Caco-2 (cell line): Measurements from ENCODE around the gene NCR2. TPM values are rescaled to one million over a fixed set of nuclear protein-coding genes. Genes with fewer than 3 reads are reported as not detected.
"Not testable (repeated sequence)": the region's sequence is repeated elsewhere in the genome, so short reads cannot be mapped to it uniquely, and the experiment has no call there.

Experiments used
- BruUV-seq: library from RNA; stranded (reverse); fragments of 400-500 nt; replicated peaks from 2 replicates; lab custom pipeline; 2021; lab: Mats Ljungman, UMichigan
- CTCF ChIA-PET: fragments of 300-600 bp; sonication (Branson Sonifier 250); formaldehyde crosslinking; loops from one replicate; lab custom pipeline; 2022; ENCODE audit warnings: antibody characterized with exemption; lab: Charles Lee
- POLR2A ChIA-PET: fragments of 300-600 bp; sonication (Branson Sonifier 250); formaldehyde crosslinking; loops from one replicate; lab custom pipeline; 2022; ENCODE audit warnings: antibody characterized with exemption; lab: Charles Lee
- DNase-seq, 2 experiments: peaks; one replicate each; pipeline versions ENCODE4 v3.0.0 to v3.0.0-alpha.2; 2020 to 2022
- H3K27me3 ChIP-seq: replicated peaks from 2 replicates; pipeline ENCODE4 v1.6.0; 2011; ENCODE audit warnings: low read length; ENCODE audit not compliant: control insufficient read depth, insufficient read depth
- H3K36me3 ChIP-seq: 2 replicates; pipeline ENCODE4 v1.5.1; 2011; ENCODE audit warnings: low read length; ENCODE audit not compliant: control insufficient read depth, insufficient read depth
- H3K4me1 ChIP-seq: fragments of 250-450 bp; sonication (Bioruptor Pico); 2 replicates; pipeline ENCODE4 v1.5.1; 2020; ENCODE audit warnings: mild to moderate bottlenecking
- H3K4me3 ChIP-seq: 2 replicates; pipeline ENCODE4 v1.5.1; 2011; ENCODE audit warnings: low read depth, mild to moderate bottlenecking, control low read depth, low read length
- H3K9me3 ChIP-seq: fragments of 250-450 bp; sonication (Bioruptor Pico); 2 replicates; pipeline ENCODE4 v1.5.1; 2020; ENCODE audit warnings: mild to moderate bottlenecking, moderate library complexity
- H3K27ac Mint-ChIP-seq: one replicate; pipeline ENCODE4 v1.8.0; 2022; ENCODE audit warnings: mixed read lengths; ENCODE audit not compliant: unreplicated experiment
- H3K27me3 Mint-ChIP-seq: one replicate; pipeline ENCODE4 v1.8.0; 2022; ENCODE audit warnings: mixed read lengths; ENCODE audit not compliant: insufficient read depth, unreplicated experiment
- H3K36me3 Mint-ChIP-seq: one replicate; pipeline ENCODE4 v1.8.0; 2022; ENCODE audit warnings: mild to moderate bottlenecking, mixed read lengths; ENCODE audit not compliant: insufficient read depth, unreplicated experiment
- H3K4me1 Mint-ChIP-seq: one replicate; pipeline ENCODE4 v1.8.0; 2022; ENCODE audit warnings: low read depth, mixed read lengths; ENCODE audit not compliant: unreplicated experiment
- H3K4me3 Mint-ChIP-seq: one replicate; pipeline ENCODE4 v1.8.0; 2022; ENCODE audit warnings: mild to moderate bottlenecking, moderate library complexity, mixed read lengths; ENCODE audit not compliant: unreplicated experiment
- H3K9me3 Mint-ChIP-seq: one replicate; pipeline ENCODE4 v1.8.0; 2022; ENCODE audit warnings: mixed read lengths; ENCODE audit not compliant: unreplicated experiment
- intact Hi-C: fragments of 100-400 bp; cut with micrococcal nuclease; formaldehyde crosslinking; loops from one replicate; pipeline ENCODE4 v1.10.0; 2022; ENCODE audit not compliant: unreplicated experiment
- total RNA-seq: library from RNA; stranded (reverse); gene quantifications from 2 replicates; pipeline ENCODE4 v1.2.3, GENCODE V29; 2022
- TF ChIP-seq, protein P1 (sequence below), 2 experiments: fragments of 200-600 bp in 1 of 2; IDR thresholded peaks; 1 replicate in 1 of 2; 2 replicates in 1 of 2; pipeline versions ENCODE4 v1.5.1 to v1.8.0; 2011 to 2022; ENCODE audit warnings: antibody characterized with exemption in 1 of 2, control low read depth in 1 of 2, inconsistent platforms in 1 of 2, low read depth in 1 of 2, low read length in 1 of 2, mild to moderate bottlenecking in 1 of 2, moderate library complexity in 1 of 2; ENCODE audit not compliant: insufficient read depth in 1 of 2, severe bottlenecking in 1 of 2, unreplicated experiment in 1 of 2

Gene NCR2
- total RNA-seq, 1 experiment from 2014 or later, result not detected

DNA sequence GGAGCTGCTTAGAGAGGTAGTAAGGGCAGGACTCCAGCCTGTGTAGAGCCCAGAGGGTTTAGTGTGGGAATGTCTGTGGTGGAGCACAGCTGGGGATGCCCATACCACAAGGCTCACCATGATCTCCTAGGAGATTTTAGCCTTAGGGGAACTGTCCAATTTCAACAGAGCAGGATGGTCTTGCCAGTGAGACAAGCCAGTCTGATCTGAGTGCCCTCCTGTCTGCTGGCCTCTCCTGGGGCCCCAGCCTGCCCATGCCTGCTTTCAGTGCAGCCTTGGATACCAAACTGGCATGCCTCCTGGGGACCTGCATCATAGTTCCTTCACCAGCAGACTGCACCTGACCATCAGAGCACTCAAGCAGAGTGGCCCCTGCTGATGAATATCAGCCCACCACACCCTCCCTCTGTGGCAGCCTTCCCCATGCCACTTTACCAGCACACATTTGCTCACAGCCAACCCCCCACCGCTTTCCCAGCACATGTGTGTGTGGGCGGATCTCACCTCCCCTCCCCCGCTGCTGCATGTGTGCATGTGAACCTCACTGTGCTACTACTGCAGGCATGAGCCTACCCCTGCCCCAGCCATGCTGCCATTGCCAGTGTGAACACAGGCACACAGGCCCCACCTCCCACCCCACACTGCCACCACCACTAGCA is 41.1 kb upstream of the NCR2 start:
- intact Hi-C loops, result no loop called here
- no peaks in the 10 kb centered on the region for H3K4me1 ChIP-seq
- no peak overlapping the region for H3K4me3 Mint-ChIP-seq
- H3K4me1 Mint-ChIP-seq, result no peaks in the 10 kb centered on the region
- H3K27me3 Mint-ChIP-seq, result peaks cover 14% of the 10 kb centered on the region
- H3K27me3 ChIP-seq, result 0 out of 2 replicates have a peak, but pooled peaks cover 1% of the 10 kb centered on the region
- BruUV-seq, result no TSS peak
- no peaks in the 10 kb centered on the region for H3K36me3 ChIP-seq
- H3K9me3 Mint-ChIP-seq, result peaks cover 40% of the 10 kb centered on the region
- ChIA-PET POLR2A (no interaction called here), CTCF (no interaction called here)
- no peaks in the 10 kb centered on the region for H3K36me3 Mint-ChIP-seq
- TF ChIP-seq, protein P1, sequence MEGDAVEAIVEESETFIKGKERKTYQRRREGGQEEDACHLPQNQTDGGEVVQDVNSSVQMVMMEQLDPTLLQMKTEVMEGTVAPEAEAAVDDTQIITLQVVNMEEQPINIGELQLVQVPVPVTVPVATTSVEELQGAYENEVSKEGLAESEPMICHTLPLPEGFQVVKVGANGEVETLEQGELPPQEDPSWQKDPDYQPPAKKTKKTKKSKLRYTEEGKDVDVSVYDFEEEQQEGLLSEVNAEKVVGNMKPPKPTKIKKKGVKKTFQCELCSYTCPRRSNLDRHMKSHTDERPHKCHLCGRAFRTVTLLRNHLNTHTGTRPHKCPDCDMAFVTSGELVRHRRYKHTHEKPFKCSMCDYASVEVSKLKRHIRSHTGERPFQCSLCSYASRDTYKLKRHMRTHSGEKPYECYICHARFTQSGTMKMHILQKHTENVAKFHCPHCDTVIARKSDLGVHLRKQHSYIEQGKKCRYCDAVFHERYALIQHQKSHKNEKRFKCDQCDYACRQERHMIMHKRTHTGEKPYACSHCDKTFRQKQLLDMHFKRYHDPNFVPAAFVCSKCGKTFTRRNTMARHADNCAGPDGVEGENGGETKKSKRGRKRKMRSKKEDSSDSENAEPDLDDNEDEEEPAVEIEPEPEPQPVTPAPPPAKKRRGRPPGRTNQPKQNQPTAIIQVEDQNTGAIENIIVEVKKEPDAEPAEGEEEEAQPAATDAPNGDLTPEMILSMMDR (IDR thresholded peaks at IDR 0.05; ENCODE audit: insufficient read depth in 1 of 2, low read depth in 1 of 2, low read length in 1 of 2, severe bottlenecking in 1 of 2, unreplicated experiment in 1 of 2), result no peak
- peaks cover 7% of the 10 kb centered on the region for H3K9me3 ChIP-seq
- H3K4me3 ChIP-seq, result no peak overlapping the region
- H3K27ac Mint-ChIP-seq, result no peak overlapping the region
- no peak for DNase-seq

DNA sequence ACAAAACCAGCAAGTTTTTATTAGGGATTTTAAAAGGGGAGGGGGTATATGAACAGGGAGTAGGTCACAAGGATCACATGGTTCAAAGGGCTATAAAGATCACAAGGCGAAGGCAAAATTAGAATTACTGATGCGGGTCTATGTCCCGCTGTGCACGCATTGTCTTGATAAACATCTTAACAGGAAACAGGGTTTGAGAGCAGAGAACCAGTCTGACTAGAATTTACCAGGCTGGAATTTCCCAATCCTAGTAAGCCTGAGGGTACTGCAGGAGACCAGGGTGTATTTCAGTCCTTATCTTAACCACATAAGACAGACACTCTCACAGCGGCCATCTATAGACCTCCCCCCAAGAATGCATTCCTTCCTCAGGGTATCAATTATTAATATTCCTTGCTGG is 38.2 kb upstream of the NCR2 start:
- H3K36me3 Mint-ChIP-seq, POLR2A ChIA-PET, BruUV-seq, H3K4me3 Mint-ChIP-seq, H3K27ac Mint-ChIP-seq, H3K27me3 ChIP-seq, H3K4me1 ChIP-seq, H3K36me3 ChIP-seq, H3K4me1 Mint-ChIP-seq, H3K4me3 ChIP-seq, CTCF ChIA-PET, intact Hi-C loops: not testable (repeated sequence)
- H3K9me3 ChIP-seq, result peaks cover 16% of the 10 kb centered on the region
- Mint-ChIP-seq H3K9me3 (peaks cover 50% of the 10 kb centered on the region), H3K27me3 (peaks cover 15% of the 10 kb centered on the region)
- DNase-seq, result peak in 1 of 2 experiments; percentile 6

DNA sequence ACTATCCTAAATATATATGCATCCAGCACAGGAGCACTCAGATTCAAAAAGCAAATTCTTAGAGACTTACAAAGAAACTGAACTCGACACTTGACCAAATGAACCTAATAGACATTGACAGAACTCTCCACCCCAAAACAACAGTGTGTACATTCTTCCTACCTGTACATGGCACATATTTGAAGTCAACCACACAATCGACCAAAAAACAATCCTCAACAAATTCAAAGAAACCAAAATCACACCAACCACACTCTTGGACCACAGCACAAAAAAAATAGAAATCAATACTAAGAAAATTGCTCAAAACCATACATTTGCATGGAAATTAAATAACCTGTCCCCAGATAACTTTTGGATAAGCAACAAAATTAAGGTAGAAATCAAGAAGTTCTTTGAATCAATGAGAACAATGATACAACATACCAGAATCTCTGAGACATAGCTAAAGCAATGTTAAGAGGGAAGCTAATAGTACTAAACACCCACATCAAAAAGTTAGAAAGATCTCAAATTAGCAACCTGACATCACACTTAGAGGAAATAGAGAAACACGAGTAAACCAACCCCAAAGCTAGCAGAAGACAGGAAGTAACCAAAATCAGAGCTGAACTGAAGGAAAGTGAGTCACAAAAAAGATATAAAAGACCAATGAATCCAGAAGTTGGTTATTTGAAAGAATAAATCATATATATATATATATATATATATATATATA is 36.5 kb upstream of the NCR2 start:
- intact Hi-C loops, result no loop called here
- H3K4me1 ChIP-seq, result no peaks in the 10 kb centered on the region
- DNase-seq, result no peak
- ChIA-PET CTCF (no interaction called here), POLR2A (no interaction called here)
- no peak overlapping the region for H3K4me3 Mint-ChIP-seq
- H3K36me3 Mint-ChIP-seq, result no peaks in the 10 kb centered on the region
- TF ChIP-seq, protein P1 (IDR thresholded peaks at IDR 0.05; ENCODE audit: insufficient read depth in 1 of 2, low read depth in 1 of 2, low read length in 1 of 2, severe bottlenecking in 1 of 2, unreplicated experiment in 1 of 2), result no peak
- no peaks in the 10 kb centered on the region for H3K4me1 Mint-ChIP-seq
- H3K9me3 ChIP-seq, result peaks cover 16% of the 10 kb centered on the region
- H3K4me3 ChIP-seq, result no peak overlapping the region
- H3K27ac Mint-ChIP-seq, result no peak overlapping the region
- H3K36me3 ChIP-seq, result no peaks in the 10 kb centered on the region
- no peaks in the 10 kb centered on the region for H3K27me3 ChIP-seq
- peaks cover 15% of the 10 kb centered on the region for H3K27me3 Mint-ChIP-seq
- H3K9me3 Mint-ChIP-seq, result peaks cover 53% of the 10 kb centered on the region
- no TSS peak for BruUV-seq
